NOMO-1 (cell line): ENCODE data around the gene EVL.

Experiments used
- DNase-seq, 2 experiments: peaks; one replicate each; lab custom pipeline; 2025; ENCODE audit not compliant: unreplicated experiment in 2 of 2; lab: John Stamatoyannopoulos, UW

EVL gene

DNA sequence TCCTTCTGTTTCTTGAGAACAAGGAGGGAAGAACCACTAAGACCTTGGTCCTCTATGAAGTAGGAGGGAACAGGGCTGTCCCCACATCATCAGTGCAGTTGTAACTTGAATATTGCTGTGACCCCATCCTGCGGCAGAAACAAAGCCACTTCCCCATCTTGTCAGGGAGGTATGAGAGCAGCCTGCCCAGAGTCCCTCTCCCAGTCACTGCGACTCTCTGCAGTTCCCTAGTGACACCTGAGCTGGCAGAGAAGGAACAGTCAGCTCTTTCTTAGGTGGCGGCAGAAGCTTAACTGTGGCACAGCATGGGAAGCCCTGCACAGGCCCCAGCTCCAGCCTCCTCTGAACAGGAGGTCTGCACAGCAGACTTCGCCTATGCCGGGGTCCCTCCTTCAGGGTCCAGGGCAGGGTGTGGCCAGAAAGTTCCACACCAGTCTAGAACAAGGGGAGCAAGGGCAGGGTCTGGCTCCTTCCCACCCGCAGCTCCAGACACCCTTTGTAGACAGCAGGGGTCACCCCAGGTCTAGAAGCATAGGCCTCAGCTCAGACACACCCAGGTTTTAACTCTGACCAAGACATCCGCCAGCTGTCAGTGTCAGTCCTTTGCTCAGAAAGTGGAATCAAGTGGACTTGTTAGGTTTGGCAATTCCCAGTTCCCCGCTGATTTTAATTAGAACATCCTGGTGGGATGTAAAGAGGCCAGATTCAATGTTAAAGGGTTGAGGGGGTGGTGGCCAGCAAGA, 57.4 kb downstream of the EVL start:
- no peak for DNase-seq

DNA sequence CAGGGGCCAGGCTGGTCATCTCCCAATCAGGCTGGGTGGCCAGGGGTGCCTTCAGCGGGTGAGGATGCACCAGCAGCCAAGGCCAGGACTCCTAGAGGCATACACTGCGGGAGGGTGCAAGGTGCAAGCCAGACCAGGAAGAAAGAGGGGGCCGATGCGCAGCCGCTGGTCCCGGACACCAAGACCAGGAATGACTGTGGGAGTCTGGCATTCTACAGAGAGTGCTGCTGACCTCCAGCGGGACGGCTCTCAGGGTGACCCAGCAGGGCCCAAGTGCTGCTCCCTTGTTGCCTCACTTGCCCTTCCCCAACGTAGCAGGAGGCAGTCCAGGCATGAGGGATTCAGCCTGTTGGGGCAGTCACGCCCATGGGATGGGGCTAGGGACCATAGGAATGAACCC, 58.4 kb downstream of the EVL start:
- no peak for DNase-seq

DNA sequence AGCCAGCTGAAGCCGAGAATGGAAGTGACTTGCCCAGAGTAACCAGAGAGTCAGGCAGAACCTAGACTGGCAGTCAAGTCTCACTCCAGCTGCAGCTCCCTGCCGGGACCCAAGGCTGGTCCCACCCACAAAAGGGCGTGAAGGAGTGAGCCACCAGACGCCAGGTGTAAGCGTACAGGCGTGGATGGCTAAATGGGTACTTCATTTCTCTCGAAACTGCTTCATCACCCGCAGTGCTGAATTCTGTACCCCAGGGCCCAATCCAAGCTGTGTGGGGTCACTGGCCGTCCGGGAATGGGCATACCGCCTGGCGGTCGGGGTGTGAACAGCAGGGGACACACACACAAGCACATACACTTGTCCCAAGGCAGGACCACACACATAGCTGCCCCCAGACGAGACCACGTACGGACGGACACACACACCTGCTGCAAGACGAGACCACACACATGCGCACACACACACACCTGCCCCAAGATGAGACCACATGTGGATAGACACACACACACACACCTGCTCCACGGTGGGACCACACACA, 59.4 kb downstream of the EVL start:
- DNase-seq = no peak

DNA sequence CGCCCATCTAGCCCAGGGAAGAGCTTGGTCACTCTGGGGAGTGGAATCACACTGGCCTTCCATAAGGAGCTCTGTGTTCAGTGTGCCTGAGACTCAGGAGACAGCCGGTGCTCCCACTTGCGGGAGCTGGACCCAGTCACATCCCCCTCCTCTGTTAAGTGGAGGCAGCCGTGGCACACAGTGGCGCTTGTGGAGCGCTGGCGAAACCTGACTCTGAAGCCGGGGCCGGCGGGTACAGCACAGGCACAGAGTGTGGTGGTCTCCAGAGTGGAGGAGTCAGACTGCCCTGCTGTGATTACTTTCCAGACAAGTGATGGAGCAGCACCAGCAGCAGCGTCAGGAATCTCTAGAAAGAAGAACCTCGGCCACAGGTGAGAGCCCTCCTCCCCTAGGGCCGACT, 61.2 kb downstream of the EVL start:
- DNase-seq = no peak

- DNase-seq = no peak
These were observed 62.7 kb downstream of the EVL start for GRCh38 chr14:100127853-100128455.

- DNase-seq = no peak
These were observed 63.5 kb downstream of the EVL start for GRCh38 chr14:100128688-100129087.

GRCh38 chr14:100129161-100129589, 64.0 kb downstream of the EVL start:
- no peak for DNase-seq

DNA sequence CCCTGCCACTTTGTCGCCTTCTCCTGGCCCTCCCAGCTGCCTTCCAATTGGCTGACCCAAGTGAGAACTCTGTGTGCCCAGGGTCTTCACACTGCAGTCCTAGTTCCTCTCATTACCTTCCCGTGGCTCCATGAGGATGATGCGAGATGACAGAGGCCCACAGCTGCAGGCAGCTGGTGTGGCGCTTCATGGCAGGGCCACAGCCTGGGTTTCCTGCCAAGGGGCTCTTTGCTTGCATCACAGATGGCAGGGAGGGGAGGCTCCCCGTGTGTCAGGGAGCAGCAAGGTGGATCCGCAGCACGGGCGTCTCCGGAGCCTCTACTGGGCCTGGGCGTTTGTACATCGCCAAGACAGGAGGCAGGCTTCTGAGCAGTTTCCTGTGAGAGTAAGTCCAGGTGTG, 65.3 kb downstream of the EVL start:
- no peak for DNase-seq

DNA sequence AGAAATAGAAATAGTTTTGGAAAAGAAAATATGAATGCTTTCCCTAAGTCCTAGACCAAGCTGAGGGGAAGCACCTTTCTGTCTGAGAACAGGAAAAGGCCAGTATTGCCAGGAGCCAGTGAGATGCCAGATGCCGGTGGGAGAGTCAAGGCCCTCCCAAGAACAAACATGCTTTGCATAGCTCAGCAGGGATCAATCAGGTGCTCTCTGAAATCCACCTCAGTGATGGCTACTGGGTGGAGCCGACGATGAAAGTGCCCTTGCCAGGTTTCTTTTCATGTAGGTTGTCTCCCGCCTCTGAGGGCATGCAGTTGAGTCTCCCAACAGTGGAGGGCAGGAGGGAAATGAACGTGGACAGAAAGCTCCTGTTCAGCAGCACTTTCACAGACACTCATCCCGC, 66.0 kb downstream of the EVL start:
- no peak for DNase-seq

DNA sequence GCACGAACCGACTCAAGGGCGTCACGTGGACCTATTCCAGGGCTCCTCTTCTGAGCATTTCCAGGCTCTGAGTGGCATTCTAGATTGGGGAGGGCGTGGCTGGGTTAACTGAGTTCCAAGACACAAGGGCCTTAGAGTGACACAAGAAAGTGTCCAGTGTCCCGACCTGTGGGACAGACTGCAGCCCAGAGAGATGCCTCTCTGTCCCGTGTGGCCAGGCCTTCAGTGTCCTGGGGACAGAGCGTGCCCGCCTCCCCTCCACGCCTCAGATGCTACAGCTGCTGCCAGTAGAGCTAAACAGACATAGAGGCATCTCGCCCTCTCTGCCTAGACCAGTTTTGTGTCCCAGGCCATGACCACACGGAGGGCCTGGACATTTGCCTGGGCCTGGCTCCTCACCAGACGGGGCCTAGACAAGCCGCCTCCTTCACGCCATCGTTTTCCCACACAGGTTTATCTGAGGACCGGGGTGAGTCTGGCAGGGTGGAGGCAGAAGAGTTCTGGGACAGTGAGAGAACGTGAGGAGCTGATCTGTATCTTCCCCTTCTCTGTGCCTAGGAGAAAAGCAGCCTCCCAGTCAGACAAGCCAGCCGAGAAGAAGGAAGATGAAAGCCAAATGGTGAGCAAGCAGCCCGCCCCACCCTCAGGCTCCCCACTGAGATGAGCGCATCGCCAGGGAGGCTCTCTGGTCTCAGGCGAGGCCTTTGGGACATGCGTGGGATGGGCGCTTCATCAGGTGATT, 67.1 kb downstream of the EVL start:
- no peak for DNase-seq

GRCh38 chr14:100132903-100133510, 67.8 kb downstream of the EVL start:
- no peak for DNase-seq

- no peak for DNase-seq
These were observed 69.4 kb downstream of the EVL start for GRCh38 chr14:100134586-100134985.

GRCh38 chr14:100135073-100135472, 69.9 kb downstream of the EVL start:
- no peak for DNase-seq

DNA sequence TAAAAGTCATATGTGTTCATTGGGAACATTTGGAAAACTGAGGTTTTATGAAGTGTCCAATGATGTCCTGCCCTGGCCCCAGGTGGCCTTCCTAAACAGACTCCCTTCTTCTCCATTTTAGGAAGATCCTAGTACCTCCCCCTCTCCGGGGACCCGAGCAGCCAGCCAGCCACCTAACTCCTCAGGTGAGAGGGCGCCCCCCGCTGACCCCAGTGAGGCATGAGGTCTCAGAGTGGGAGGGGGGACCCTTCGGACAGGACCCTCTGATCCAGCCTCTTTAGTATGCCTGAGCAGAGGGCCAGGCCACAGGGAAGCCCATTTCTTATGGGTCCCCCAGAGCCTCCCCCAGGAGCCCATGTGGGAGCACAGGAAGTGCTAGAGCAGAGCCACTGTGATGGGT, 70.6 kb downstream of the EVL start:
- DNase-seq = no peak

- DNase-seq = no peak
These were observed 72.0 kb downstream of the EVL start for GRCh38 chr14:100137173-100137572.

DNA sequence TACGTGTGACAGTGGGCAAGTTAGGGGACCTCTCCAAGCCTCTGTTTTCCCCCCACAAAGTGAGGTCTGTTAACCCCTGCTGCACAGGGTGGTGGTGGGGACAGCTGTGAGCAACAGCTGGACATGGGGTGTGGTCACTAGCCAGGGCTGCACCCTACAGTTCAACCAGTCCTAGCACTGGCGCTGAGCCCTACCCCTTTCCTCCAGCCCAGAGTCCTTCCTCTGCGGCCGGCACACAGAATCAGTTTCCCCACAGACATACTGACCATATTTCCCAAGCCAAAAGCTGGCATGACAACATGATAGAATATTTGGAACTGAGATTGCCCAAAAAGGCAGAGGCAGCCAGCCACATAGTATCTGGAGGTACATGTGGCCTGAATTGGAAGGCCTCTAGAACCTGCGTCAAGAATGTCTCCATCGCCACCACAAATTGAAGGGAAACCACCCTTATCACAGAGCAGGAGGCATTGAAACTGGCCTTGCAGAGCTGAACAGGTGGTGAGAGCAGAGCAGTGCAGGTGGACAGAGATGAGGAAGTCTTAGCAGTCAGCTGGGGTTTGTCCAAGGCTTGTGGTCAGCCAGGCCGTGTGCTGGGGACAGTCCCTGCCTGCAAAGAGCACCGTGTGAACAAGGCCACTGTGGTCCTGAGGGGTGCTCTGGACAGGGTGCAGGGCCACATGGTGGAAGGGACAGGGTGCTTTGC, 73.0 kb downstream of the EVL start:
- no peak for DNase-seq

DNA sequence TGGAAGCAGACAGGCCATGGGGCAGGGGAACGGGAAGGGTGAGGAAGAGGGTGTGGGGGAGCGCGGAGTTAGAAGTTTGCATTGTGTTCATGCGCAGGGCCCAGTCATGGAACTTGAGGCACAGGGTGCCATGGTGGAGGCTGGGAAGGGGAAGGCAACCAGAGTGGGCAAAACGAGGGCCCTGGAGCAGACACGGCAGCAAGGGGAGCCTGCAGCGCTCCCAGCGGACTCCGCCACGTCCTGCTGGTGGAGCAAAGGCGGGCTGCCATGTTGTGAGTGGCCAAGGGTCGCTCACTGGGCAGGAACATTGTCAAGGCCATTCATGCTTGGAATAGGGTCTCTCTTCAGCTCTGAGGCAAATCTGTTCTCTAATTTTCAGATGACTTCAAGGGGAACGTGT, 73.7 kb downstream of the EVL start:
- DNase-seq = no peak

GRCh38 chr14:100140452-100141078, 75.3 kb downstream of the EVL start:
- no peak for DNase-seq

- DNase-seq = no peak
These were observed 75.9 kb downstream of the EVL start for GRCh38 chr14:100141098-100141497.
